GM19023 (cell line): ENCODE data around the gene FAM118B.
"Not testable (repeated sequence)": the region's sequence is repeated elsewhere in the genome, so short reads cannot be mapped to it uniquely, and the experiment has no call there.

Experiments used
- ATAC-seq: cut with Tn5 transposase; IDR thresholded peaks from one replicate; pipeline ENCODE4 v1.9.1; 2021; ENCODE audit warnings: mild to moderate bottlenecking, moderate library complexity; ENCODE audit not compliant: unreplicated experiment

Gene FAM118B

DNA sequence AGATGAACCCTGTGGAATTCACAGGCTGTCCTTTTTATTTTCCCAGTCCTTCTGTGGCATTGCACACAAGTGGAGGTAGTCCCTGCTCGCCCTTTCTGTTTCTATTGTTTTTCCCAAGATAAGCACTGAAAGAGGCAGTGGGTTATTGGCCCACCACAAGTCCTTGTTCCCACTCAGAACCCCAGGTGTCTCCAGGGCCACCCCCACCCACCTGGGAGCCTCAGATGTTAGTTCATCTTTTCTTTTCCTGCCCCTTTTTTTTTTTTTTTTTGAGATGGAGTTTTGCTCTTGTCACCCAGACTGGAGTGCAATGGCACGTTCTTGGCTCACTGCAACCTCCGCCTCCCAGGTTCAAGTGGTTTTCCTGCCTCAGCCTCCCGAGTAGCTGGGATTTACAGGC is 97.2 kb downstream of the FAM118B start:
- not testable (repeated sequence) for ATAC-seq

DNA sequence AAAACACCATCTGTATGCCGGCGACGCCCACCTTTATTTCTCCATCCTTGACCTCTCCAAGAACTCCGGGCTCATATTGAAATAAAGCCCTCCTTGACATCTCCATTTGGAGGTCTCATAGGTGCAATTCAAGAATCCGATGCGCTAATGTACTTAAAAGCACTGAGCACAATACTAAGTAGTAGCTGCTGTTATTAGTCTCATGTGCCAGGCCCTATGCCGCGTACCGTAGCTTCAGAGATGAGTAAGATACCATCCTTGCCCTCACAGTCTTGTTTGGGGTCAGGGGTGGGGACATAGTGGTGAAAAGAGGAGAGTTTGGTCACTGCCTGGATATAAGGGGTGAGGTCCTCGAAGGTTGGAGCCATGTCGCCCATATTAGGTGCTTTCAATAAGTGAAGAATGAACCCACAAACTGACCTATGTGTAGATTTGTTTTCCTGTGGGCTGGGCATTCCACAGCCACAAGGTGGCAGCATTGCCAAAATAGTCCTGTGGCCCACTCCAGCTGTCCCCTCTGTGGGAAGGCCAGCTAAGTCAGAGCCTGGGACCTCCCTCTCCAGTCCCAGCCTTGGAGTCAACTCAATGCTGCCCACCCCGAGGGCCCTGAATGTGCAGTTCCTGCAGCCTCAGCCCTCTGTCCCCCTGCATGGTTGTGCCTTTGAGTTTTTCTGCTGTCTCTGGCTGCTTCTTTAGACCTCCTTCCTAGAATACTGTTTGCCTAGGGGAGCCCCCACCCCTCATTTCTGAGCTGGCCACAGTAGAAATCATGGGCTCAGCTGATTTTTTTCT is 98.8 kb downstream of the FAM118B start:
- ATAC-seq: no peak

DNA sequence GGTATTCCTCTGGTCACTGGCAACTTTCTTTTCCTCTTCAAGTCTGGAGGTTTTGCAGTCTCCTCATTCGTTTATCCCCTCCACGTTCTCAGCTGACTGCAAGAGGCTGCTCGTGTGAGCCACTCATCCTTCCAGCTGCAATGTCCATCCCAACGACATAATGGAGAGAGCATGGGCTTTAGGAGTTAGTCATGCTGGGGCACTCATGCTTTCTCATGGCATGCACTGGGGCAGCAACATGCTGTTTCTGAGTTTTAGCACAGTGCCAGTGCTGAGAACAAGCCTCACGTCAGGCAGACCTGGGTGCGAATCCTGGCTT is 99.4 kb downstream of the FAM118B start:
- ATAC-seq: no peak

DNA sequence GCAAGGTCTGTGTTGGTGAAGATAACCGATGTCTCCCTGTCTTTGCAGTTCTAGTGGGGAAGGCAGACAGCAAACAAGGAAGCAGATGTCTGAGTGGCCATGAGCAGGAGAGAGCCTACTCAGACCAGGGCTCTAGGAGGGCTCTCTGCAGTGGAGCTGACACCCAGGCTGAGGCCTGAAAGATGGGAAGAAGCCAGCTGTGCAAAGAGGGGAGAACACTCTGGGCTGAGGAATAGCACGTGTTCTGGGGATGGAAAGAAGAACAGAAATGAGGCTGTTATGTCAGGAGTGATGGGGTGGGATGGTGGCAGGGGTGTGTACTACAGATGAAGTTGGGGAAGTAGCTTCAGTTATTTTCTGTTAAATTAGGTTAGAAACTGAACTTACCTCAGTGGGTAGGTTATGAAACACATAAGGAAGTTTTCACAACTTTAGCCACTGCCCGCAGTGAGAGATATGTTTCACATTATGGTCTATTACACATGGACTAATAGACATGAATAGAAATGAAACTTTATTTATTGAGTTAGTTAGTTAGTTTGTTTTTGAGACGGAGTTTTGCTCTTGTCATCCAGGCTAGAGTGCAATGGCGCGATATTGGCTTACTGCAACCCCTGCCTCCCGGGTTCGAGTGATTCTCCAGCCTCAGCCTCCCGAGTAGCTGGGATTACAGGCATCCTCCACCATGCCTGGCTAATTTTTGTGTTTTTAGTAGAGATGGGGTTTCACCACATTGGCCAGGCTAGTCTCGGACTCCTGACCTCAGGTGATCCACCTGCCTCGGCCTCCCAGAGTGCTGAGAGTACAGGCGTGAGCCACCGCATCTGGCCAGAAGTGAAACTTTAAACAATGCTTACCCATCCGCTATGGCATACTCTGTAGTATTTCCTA is 100.1 kb downstream of the FAM118B start:
- ATAC-seq: peak; percentile 65
